GM18867 (cell line): Measurements from ENCODE around the gene KCNJ10.
A peak's percentile ranks its signal among the peaks of the same experiment; 100 is the strongest.

ENCODE experiments used
- ATAC-seq: cut with Tn5 transposase; IDR thresholded peaks from one replicate; pipeline ENCODE4 v1.9.1; 2021; ENCODE audit warnings: mild to moderate bottlenecking, moderate library complexity; ENCODE audit not compliant: unreplicated experiment

Gene KCNJ10

DNA sequence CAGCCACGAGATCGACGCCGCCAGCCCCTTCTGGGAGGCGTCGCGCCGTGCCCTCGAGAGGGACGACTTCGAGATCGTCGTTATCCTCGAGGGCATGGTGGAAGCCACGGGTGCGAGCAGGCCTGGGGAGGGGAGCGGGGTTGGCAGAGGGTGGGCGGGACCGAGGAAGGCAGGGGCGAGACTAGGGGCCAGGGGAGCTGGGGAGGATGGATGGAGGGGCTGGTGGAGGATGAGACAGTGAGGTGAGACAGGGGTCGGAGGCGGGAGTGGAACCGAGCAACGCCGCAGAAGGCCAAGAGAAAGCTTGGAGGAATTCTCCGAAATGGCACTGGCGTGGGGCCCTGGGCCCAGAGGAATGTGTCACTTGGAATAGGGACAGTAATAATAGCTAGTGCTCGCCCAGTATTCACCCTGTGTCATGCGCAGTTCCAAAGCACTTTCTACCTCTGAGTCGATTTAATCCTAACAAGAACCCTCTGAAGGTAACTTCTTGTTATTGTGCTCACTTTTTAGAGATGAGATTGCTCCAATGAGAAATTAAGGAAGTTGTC, 14.9 kb upstream of the KCNJ10 start:
- ATAC-seq, result no peak

DNA sequence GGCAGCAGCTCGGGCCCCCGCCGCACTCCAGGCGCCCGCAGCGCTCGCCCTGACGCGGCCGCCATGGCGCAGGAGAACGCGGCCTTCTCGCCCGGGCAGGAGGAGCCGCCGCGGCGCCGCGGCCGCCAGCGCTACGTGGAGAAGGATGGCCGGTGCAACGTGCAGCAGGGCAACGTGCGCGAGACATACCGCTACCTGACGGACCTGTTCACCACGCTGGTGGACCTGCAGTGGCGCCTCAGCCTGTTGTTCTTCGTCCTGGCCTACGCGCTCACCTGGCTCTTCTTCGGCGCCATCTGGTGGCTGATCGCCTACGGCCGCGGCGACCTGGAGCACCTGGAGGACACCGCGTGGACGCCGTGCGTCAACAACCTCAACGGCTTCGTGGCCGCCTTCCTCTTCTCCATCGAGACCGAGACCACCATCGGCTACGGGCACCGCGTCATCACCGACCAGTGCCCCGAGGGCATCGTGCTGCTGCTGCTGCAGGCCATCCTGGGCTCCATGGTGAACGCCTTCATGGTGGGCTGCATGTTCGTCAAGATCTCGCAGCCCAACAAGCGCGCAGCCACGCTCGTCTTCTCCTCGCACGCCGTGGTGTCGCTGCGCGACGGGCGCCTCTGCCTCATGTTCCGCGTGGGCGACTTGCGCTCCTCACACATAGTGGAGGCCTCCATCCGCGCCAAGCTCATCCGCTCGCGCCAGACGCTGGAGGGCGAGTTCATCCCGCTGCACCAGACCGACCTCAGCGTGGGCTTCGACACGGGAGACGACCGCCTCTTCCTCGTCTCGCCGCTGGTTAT, 14.2 kb upstream of the KCNJ10 start:
- ATAC-seq, result peak; percentile 56

DNA sequence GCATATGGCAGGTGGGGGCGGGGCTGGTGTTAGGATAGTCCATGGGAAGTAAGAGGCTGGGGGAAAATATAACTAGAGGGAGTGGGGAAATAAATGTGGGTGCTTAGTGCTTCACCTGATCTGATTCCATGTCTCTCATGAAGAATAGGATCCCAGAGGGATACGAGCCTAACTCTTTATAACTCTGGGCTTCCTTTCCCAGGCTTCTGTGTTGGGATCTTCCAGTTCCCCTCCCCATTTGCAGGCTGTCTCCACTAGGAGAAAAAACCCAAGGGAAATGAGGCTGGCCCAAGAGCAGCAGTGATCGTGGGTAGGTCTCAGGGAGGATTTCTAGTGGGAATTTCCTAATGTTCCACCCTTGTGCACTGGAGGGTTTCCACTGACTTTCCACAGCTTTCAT, 13.0 kb upstream of the KCNJ10 start:
- ATAC-seq, result no peak

DNA sequence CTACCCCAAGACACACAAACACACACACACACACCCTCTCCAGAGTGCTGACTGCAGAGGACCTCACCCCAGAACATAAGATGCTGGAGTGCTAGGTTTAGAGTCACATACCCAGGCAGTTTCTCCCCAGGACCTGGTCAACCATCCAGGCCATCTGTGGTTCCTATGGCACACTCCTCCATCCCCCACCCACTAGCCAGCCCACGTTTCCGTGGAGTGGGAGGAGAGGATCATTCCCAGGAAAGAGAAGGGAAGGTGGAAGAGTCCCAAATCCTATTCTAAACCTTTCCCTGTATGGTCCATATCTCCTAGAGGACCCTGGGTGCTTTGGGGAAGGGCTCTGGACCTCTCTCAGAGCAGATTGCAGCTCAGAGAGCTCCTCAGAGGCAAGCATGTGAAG, 12.5 kb upstream of the KCNJ10 start:
- no peak for ATAC-seq

DNA sequence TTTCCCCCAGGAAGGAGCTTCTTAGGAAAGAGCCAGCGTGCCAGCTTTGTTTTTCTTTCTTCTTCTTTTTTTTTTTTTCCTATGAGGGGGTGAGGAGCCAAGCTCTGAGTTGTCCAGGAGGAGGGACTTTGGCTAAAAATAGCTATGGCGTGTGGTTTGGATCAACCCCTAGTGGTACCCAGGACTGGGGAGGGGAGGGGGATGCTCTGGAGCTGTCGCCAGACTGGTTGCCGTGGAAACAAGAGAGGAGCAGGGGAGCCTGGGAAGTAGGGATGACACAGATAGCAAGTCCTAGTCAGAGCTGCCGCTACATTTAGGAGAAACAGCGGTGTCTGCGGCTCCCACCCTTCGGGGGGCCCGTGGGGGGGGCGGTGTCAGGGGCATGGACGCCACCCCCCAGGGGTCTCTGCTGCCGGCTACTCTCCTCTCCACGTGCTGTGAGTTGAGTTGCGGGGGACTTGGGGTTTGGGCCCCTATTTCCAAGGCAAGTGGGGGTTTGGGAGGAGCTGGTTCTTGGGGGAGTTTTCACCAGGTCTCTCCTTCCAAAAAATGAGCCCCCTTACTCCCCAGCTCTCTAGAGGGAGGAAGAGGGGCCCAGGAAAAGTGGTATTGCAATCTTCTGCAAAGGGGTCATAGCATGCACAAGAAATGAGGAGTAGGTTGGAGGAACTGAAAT, 11.4 kb upstream of the KCNJ10 start, which contains the start of gene KCNJ9:
KCNJ9 (plus strand) TSS at position 278 of the 676 bp plus-strand sequence. CDS start 2,493 bp downstream, outside the sequence.
- ATAC-seq, result no peak

DNA sequence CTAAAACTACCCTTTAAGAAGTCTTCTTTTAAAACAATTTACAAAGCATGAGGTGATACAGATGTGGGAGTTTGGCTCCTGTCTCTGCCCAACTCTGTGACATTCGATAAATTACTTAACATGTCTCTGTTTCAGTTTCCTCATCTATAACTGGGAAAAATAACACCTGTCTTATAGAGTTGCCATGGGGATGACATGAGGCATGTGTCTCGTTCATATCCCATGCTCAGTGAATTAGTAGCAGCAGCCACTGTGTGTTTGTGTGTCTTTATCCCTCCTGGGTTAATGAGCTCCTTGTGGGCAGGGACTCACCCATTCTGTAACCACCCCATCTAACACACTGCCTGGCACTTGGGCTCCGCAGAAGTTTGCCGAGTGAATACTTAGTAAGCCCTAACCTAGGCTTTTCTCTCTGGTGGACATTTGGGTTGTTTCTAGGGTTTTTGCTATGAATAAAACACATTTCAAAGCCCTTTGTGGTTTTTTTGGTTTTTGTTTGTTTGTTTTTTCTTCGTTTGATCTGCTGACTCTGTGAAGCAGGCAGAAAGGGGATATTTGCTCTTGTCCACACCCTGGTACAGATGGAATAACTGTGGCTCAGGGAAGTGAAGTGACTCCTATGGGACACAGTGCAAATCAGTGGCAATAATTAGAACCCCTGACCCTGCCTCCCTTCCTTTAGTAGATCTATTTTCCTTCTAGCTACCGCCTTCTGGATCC, 10.6 kb upstream of the KCNJ10 start:
- no peak for ATAC-seq

DNA sequence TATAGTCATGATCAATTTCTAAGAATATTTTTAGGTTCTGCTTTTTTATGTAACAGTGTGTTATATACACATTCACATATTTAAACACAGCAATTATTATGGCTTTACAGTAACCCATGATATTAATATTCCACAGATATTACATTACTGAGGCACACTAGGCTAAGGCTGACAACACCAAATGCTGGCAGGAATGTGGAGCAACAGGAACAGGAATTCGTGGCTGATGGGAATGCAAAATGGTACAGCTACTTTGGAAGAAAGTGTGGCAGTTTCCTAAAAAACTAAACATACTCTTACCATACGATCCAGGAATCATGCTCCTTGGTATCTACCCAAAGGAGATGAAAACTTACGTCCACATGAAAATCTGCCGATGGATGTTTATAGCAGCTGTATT, 9.5 kb upstream of the KCNJ10 start:
- ATAC-seq, result no peak

DNA sequence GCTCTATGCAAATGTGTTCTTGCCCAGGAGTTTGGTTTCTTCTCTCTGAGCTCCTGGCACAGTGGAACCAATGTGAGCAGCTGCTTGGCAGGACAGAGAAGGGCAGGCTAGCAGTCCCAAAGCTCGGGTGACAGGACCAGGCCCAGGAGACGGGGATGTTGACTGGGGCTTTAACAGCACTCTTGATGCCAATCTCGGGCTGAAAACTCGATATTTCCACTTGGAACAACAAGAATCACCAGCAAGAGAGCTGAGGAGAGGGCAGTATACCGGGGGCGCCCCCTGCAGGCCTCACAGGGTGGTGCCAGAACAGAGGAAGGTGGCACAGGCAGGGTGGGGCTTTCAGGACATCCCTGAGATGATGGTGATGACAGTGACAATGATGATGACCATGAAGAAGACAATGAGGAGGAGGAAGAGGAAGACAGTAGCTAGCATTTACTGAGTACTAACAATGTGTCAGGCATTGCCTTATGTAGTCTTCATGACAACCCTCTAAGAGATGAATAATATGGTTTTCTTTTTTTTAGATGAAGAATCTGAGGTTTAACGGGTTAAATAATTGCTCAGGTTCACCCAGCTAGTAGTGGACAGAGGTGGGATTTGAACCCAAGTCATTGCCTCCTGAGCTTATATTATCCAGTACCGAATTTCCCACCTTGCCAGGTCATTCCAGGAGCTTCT, 8.7 kb upstream of the KCNJ10 start:
- ATAC-seq, result peak; percentile 78

DNA sequence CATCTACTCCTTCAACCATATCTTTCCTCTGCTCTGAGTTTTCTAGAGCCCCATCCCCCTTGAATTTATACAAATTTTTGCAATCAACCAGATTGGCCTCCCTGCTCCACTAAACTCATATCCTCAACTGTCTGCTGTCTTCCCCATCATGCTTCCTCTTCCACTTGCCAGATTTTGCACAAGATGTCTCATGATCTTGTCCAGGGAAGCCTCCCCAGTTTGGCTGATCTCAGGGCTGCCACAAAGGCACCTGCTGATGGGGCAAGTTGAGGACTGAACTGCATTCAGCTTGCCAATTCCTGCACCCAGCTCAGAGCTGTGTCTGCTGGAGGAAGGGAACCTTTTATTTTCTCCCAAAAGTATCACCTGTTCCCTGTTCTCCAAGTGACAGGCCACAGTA, 7.5 kb upstream of the KCNJ10 start:
- ATAC-seq, result no peak

DNA sequence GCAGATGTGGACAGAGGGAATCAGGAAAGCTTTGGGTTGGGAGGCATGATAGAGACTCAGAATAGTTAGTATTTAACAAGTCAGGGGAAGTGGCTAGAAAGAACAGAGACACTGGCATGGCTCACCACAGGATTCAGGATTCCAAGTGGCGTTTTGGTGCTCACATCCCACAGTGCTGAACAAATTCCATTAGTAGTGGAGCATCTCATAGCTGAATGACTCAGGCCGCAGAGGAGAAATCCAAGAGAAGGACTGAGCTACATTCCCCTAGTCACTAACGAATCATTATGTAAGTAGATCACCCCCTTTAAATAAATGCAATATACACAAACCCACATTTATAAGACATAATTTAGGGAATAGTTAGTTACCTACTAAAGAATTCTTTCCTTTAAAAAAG, 6.3 kb upstream of the KCNJ10 start:
- ATAC-seq, result no peak

DNA sequence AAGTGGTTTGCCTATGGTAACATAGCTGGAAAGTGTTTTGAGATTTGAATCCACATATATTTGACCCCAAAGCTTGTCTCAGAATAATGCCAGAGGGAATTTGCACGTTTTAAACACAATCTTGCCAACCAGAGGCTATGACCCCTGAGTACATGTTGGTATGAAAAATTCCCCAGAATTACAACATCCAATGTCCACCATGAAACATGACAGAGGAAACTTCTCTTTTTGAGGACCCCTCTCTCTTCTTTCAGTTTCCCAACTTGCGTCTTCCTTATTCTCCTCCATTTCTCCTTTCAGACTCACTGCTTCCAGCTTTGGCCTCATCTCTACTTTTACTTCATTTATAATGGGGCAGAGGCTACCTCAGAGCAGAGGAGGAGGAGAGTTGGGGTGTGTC, 5.9 kb upstream of the KCNJ10 start:
- no peak for ATAC-seq

DNA sequence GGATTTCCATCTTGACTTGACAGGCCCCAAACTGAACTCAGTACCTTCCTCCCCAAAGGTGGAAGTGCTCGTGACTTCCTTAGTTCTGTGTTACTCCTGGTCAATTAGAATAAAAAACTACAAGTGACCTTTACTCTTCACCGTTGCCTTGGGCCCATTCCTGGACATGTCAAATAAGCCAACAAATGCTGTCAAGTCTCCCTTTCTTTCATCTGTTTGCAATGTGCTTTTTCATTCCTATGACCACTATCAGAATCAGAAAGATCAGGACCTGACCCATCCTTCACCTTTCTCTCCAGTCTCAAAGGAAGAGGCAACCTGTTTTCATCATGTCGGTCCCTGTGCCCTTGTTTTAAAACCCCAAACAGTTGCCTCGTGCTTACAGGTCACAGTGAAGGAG, 4.9 kb upstream of the KCNJ10 start:
- ATAC-seq, result no peak

DNA sequence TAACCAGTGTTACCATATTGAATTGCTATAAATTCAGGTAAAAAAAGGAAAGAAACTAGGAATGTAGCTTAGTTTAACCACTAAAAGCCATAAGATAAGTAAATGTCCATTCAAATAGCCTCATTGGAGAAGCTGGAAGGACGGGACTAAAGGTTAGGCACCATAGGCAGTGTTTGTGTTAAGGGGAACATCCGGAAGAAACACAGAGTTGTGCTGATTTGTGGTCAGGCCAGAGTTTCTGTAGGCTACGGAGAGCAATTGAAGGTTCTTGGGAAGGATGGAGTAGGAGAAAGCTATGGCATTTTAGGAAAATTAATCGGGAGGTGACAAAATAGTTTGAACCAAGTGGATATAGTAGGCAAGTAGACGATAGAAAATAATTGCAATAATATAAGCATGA, 1.3 kb upstream of the KCNJ10 start:
- ATAC-seq, result no peak

DNA sequence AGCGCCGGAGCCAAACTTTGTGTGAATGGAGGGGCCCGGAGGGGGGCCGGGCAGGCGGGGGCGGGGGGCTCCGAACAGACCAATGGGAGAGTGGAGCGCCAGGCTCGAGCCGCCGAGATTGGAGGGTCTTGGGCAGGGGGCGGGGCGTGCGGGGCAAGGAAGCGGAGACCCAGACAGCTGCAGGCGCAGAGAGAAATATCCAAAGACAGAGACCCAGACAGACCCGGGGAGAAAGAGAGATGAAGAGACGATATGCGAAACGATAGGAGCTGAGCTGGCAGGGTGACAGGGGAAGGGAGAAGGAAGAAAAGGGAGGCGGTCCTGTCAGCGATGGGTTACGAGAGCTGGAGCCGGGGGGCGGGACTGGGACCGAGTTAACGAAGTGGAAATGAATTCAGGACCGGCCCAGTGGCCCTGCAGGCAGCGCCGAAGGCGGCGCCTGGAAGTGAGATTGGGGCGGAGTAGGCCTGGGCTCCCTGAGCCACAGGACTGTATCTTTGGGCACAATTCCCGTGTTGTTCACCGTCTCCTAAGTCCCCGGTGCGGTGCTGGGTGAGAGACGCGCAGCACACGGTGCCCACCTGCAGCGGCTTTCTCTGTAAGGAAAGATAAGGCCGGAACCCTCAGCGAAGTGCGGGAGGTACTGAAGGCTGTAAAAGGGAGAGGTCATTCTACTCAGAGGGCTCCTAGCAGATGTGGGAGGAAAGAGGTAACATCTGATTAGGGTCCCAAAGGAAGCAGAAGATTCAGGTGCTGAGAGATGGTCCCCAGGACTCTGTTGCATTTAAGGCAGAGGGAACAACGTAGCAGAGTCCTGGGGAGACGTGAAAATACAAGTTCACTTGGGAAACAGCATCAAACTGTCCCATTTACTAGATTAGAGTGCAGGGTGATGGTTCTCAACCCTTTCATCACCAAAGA, 543 bp upstream of the KCNJ10 start:
- ATAC-seq, result peak; percentile 32

DNA sequence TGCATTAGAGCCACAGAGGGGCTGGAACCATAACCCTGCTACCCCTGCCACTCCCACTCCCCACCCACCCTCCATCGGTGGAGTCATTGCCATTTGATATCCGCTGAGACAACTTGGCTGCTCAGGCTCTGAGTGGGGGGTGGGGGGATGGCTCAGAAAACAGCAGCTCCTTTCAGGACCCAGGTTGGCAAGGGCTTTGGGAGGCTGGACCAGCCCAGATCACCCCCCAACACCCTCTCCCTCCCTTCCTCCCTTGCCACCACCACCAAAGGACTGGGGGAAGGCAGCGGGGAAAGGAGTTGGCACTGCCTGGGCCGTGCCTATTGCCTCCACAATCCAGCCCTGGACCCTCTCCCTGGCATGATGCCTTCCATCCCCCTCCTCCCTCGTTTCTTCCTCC, 1.7 kb downstream of the KCNJ10 start:
- no peak for ATAC-seq

DNA sequence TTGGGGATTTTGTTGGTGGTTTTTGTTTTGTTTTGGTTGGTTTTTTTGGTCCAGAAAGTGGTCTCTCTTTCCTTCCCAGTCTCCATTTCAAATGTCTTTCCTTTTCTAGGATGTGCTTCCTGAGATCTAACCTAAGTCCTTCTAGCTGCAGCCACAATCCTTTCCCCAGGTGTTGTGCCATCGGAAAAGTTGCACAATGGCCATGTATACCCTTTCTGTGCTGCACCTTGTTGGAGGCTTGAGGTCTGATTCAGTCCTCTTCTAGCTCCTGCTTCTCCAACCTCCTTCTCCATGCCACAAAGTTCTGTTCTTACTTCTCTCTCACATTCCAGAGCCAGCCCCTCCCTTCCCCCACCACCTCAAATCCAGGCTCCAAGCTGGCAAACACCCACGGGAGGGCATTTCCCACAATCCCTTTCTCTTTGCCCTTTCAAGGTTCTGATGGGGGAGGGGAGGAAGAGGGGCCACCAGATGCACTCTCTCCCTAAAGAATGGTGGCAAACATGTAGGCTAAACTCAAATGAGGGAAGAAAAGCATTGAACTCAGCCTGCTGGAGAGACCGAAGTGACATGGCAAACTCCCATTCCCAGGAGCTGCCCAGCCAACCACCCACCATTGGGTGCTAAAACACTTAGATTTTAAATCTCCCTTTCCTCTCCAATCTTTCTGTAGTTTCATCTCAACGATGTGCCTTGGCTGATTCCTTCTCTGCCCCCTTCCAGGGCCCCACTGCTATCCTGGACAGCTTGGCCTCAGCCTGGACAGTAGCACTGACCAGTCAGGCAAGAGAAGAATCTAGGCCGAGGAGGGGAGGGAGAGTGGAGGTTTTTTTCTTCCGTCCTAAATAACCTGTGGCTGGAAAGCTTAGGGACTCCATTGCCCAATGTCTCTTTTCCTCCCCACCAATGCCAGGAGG, 2.9 kb downstream of the KCNJ10 start:
- ATAC-seq, result no peak

DNA sequence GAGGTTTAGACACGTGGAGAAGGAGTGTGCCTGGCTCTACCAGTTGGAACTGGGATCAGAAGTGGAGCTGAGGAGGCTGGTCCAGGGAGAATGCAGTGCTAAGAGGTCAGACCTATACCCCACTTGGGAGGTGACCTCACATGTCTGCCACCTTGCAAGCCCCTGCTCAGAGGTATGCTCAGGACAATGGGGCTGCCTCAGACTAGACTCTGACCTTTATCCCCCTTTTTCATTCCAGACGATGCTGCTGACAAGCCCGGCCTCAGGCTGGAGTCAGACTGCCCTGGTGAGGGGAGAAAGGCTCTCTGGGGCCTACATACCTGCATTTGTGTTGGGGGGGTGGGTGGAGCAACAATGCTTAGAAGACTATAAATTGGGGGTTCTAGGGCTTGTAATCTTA, 5.2 kb downstream of the KCNJ10 start:
- ATAC-seq, result no peak

DNA sequence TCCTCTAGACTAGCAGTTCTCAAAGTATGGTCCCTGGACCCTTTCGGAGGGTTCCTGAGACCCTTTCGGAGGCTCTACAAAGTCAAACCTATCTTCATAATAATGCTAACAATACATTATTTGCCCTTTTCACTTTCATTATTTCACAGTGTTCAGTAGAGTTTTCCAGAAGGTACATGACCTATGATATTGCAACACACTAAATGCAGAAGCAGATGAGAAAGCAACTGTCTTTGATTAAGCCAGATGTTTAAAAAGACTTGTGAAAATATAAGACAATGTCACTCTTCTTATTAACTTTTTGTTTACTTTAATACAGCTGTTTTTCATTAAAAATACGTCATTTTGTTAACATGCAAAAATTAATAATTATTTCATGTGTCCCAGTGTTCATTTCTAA, 5.8 kb downstream of the KCNJ10 start:
- ATAC-seq, result no peak

DNA sequence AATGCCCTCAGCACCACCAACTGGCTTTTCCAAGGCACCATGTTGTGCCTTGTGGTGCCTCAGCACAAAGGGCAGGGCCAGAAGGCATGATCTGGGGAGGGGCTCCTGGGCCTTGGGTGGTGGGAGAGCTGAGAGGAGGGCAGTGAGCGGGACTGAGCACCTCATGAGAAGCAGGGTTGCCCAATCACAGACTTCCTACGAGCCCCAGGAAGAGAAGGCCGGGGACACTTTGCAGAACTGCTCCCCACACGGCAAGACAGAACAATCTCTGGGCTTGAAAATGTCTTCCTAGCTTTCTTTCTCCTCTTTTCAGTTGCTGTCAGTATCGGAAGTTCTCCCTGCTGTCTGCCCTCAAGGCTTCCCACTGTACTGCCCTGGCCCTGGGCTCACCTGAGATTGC, 6.8 kb downstream of the KCNJ10 start:
- ATAC-seq, result no peak
